HG02943 (cell line): ENCODE data around the gene ZNF236.
"Not testable (repeated sequence)": the region's sequence is repeated elsewhere in the genome, so short reads cannot be mapped to it uniquely, and the experiment has no call there.

Experiments used
- ATAC-seq: cut with Tn5 transposase; IDR thresholded peaks from one replicate; pipeline ENCODE4 v1.9.1; 2021; ENCODE audit warnings: mild to moderate bottlenecking, low read depth, moderate library complexity; ENCODE audit not compliant: unreplicated experiment

The ZNF236 gene

GRCh38 chr18:76984193-76985155, 162.1 kb downstream of the ZNF236 start:
- no peak for ATAC-seq

- no peak for ATAC-seq
Measured at GRCh38 chr18:76985156-76985950, 163.0 kb downstream of the ZNF236 start.

- ATAC-seq, result no peak
Measured at GRCh38 chr18:76985951-76986236, 163.5 kb downstream of the ZNF236 start.

DNA sequence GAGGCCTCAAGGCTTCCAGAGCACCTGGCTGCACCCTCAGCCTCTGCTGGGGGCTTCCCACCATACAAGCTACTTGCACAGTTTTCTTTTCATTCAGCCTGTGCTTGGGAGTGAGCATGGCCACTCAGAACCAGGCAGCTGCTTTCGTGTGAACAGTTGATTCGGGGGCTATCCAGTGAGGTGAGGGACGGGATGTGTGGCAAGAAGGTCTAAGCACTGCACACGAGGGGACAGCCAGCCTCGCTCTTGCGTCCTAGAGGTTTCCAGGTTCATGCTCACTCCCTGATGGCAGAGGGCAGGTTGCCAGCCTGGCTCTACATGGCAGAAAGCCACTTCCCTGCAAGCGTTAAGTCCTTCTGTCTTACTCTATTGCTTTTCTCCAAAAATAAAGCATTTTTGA, 164.0 kb downstream of the ZNF236 start:
- ATAC-seq, result no peak

DNA sequence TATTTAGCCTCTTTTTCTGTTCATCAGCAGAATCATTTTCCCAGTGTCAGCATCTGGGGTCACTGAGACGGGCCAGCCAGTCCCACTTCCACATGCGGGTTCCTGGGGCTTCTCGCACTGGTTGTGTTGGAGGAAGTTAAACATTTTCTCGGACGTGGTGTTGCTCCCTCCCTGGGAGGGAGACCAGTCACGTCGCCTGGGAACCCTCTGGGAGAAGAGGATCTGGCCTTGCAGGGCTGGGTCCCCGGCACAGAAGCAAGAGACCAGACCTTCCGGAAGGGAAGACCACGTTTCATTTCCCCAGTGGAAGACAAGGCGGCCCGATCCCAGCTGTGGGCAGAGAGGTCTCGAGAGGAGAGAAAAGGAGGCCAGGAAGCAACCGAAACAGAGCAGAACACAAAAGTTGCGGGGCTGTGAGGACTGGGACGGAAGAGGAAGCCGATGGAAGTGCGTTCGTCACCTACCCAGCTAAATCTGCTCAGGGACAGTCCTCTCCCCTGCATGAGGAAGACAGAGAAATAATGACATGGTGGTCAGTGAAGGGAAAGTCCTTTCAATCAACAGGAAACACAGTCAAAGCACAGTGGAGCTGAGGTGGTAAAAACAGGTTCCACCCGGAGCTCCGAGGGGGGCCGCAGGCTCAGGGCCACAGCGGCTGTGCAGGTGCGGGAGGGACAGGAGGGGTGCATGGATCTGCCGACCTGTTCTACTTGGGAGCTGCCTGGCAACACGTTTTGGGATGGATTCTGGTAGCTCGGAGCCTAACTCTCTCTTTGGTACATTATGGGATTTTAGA, 165.9 kb downstream of the ZNF236 start:
- no peak for ATAC-seq

DNA sequence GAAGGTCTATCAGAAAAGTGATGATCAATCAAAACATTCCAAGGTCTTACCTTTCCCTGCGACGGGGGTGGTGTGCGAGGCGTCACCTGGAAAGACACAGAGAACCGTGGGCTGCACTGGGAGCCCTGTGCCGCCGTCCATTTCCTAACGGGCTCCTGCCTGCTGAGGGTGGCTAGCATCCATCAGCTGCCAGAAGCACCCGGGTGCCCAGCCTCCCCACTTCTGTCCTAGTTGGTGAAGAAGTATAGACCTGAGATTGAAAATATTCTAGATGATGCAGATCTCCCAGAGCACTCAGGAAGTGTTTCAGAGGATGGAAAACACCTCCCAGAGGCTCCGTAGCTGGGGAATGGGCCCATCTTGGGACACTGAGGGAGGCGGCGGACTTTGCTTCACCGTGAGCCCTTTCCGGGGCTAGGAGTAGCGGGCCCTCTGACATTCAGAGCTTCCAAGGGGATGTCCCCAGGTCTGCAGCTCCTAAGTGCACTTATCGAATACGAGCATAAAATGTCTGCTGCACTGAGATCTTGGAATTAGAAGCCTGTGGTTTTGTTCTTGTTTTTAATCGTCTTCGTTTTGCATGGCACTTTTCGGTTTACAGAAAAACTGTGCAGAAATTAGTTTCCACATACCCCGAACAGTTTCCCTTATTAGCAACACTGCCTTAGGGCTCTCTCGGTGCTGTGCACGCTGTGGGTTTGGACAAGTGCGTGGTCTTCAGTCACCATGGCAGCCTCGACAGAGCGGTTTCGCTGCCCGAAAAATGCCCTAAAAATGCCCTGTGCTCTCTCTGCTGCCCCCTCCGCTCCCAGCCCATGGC, 166.7 kb downstream of the ZNF236 start:
- no peak for ATAC-seq

GRCh38 chr18:76989647-76990190, 167.4 kb downstream of the ZNF236 start:
- no peak for ATAC-seq

DNA sequence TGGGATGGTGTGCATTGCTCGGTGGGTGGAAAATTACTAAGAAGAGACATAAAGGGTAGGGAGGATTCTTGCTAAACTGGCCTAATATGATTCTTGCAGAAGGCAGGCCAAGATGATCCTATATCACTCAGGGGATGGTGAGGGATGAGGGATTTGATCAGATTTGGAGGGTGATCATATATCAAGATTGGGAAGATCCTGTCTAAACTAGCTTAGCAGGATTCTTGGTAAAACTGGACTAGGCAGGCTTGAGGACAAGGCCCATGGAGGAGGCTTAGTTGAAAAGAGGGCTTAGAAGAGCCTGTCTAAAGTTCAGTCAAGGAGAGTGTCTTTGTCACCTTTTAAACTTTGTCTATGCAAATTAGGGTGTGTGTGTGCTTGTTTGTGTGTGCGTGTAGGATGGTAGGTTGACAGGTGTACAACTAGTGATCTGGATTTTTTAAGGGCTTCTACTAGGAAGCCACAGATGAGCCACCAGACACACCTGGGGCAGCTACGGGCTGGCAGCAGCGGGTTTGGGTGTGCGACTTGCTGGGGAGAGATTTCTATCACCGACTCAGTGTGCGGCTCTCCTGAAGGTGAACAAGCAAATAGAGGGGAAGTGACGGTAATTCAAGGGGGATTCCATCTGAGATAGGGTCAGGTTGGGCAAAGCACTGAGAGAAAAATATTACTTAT, 168.1 kb downstream of the ZNF236 start:
- not testable (repeated sequence) for ATAC-seq

DNA sequence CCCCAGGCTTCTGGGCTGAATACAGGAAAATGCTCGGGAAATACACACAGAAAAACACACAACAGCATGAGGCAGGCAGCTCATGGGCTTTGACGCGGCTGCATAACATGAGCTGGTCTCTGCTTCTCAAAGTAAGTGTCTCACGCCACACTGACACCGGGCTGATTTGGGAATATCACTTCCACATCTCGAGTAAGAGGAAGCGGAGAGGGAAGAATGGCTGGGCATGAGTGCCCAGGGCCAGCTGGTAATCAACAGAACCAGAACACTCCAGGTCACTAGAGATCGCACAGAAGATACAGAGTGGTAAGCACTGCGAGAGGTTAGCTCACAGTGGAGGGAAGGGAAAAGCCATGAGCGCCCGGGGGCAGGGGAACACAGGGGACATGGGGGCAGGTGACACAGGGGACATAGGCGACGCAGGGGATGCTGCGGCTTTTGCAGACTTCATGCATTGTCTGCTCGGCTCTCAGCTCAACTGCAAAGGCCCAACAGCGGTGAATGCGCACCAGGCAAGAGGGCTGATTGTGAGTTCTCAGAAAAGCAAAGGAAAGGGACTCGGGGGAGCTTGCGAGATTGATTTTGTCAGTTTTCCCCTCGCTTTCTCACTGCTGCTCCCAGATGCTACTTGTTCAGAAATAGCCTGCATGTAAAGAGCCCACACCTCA, 168.8 kb downstream of the ZNF236 start:
- ATAC-seq, result no peak

DNA sequence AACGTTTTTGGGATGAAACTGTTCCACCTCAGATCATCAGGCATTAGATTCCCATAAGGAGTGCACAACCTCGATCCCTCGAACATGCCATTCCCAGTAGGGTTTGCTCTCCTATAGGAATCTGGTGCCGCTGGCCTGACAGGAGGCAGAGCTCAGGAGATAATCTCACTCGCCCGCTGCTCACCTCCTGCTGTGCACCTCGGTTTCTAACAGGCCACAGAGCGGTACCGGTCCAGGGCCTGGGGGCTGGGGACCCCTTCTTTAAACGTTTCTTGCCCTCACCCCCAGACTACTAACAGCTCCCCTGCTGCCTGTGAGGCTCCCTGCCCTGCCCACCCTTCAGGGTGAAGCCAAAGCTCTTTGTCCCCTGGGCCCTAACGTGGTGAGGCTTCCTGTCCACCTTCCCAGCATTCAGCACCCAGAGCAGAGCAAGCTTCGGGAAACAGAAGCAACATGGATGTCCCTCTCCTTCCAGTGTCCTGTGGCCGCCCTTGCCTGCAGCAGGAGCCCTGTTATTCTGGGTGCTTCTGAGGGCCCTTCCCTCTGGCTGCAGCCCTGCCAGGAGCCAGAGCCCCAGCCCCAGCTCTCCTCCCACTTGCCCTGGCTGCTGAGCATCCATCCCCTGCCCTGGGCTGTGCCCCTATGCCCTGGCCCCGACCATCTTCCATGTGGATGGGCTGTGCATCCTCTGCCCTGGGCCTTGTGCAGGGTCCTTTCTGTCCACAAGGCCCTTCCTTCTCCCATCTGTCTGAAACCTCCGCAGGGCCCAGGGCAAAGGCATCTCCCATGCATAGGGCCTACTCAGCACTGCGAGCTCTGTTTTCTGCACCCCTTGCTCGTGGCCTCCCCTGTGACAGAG, 170.1 kb downstream of the ZNF236 start:
- no peak for ATAC-seq

- ATAC-seq, result no peak
Measured at GRCh38 chr18:76993085-76993382, 170.7 kb downstream of the ZNF236 start.

DNA sequence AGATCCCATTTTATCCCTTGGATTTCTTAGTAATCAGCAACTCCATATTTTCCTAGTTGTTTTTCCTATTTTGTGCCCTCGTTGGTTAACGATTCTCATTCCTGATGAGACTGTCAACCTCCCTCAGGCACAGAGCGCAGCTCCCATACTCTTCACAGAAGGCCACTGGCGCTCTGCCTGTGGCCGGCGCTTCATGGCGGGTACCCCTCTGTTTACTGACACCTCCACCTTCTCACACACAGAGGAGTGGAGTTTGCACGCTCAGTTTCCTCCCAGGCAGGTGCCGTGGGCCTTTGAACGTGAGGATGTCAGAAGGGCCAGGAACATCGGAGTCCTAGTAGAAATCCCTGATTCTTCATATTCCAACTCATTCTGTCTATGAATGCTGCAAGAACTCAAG, 171.2 kb downstream of the ZNF236 start:
- ATAC-seq, result no peak

GRCh38 chr18:76994086-76994654, 171.8 kb downstream of the ZNF236 start:
- no peak for ATAC-seq

- ATAC-seq, result no peak
Measured at GRCh38 chr18:76995896-76996295, 173.5 kb downstream of the ZNF236 start.

DNA sequence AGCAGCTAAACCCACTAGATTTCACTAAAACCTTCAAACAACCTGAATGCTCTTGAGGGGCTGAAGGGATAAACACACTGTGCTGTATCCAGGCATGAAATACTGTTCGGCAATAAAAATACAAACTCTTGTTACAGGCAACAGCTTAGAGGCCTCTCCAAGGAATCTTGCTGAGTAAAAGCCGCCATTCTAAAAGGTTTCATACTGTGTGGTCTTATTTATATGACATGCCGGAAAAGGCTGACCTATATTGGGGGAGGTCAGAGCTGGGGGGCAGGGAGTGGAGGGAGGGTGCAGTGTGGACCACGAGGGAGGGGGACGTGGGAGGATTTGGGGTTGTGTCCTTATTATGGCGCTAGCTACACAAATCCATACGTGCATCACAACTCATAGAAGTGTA, 174.1 kb downstream of the ZNF236 start:
- ATAC-seq, result no peak

GRCh38 chr18:76997951-76998808, 175.8 kb downstream of the ZNF236 start:
- ATAC-seq, result no peak

DNA sequence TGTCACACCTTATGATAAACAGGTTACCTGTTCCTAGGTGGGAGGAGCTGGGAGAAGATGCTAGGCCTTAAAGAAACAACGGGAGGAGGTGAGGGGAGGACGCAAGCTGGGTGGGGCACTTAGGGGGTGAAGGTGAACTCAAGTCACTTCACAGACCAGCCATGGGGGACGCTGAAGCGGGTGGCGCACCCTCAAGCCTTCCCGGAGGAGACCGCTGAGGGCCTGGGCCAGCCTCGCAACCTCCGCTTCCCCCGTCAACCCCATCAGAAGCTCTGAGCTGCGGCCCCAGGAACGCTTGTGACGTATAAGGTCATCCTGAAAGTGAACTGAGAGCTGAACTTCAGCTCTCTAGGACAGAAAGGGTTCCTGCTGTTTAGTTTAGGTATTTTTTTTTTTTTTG, 176.7 kb downstream of the ZNF236 start:
- ATAC-seq, result no peak
